ENCODE results near the gene RNF103.

Gene RNF103

GRCh38 chr2:86566158-86566820 is 57.4 kb downstream of the RNF103 start:
- DNase-seq, result no peak

DNA sequence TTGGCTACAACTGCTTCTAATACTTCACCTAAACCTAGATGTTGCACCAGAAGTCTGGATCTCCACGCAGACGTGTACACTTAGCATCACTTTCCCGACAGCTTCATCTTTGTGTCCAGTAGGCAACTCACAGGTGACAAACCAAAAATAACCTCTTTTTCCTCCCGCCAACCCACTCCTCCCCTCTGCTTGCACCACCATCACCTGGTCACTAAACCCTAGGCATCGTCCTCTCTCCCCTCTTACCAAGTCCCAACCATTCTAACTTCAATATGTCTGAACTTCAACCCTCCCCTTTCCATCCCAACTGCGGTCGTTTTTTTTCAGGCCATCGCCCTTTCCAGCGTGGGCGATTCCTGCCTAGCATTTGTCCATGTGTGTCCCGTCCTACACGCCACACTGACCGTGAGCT is 60.0 kb downstream of the RNF103 start:
- DNase-seq, result no peak

- peak; percentile 89 to 98 (median 95) for DNase-seq
Measured at GRCh38 chr2:86562922-86563649, 60.6 kb downstream of the RNF103 start, which contains the start of gene CHMP3. TSS of gene CHMP3 (minus strand) at chr2:86563443. CDS start at chr2:86563348, 95 bp downstream.

- DNase-seq, result no peak
Measured at GRCh38 chr2:86562485-86562921, 61.2 kb downstream of the RNF103 start.

DNA sequence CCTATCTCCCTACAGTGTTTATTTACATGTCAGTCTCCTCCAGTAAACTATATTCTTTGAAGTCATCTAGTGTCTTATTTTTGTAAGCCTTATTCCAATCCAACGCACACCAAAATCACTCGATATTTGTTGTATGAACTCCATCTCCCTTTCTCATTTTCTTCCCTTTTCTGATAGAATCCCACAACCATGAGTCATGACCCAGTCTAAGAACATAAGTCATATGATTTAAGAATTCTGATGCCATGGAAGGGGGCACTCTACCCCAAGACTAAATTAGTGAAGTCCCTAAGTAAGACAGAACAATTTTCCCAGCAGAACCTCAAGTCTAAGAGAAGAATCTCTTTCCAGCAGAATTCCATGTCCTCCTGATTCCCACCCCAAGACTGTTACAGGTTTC is 65.8 kb downstream of the RNF103 start:
- no peak for DNase-seq

DNA sequence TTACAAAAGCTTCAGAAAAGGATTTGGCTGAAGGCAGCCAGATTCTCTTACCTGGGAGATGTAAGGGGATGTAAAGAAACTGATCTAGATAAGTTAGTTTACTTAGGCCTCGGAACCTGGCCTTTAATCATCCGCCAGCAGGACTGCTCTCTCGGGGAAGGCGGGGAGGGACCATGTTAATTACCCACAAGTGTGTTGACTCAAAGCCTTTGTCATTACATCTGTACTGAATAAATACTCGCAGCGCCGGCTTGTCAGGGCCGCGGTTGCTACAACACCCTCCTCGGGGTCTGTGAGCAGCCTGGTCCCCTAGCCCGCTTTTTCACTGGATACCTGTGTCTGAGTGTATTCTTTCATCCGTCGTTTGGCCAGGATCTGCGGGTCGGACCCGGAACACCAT is 67.2 kb downstream of the RNF103 start:
- DNase-seq, result no peak

Measured in T-helper 2 cell (primary cell).